CD4-positive, alpha-beta T cell (primary cell): ENCODE results near the gene XKR3. TPM values are rescaled to one million over a fixed set of nuclear protein-coding genes. Genes with fewer than 3 reads are reported as not detected.
"Not testable (repeated sequence)": the region's sequence is repeated elsewhere in the genome, so short reads cannot be mapped to it uniquely, and the experiment has no call there.

Source experiments
- ATAC-seq: fragments of 200-7000 bp; cut with Tn5 transposase; one replicate; pipeline ENCODE4 v1.10.0; 2022; ENCODE audit warnings: mild to moderate bottlenecking; ENCODE audit not compliant: poor library complexity
- CTCF ChIA-PET: fragments of 350-600 bp; sonication (Branson Sonifier 250); formaldehyde crosslinking; loops from one replicate; lab custom pipeline; 2021; ENCODE audit warnings: antibody characterized with exemption, inconsistent platforms; lab: Charles Lee
- POLR2A ChIA-PET: fragments of 350-600 bp; sonication (Branson Sonifier 250); formaldehyde crosslinking; loops from one replicate; lab custom pipeline; 2021; ENCODE audit warnings: antibody characterized with exemption, inconsistent platforms; lab: Charles Lee
- DNase-seq, 14 experiments: peaks; one replicate each; pipeline ENCODE4 v3.0.0-alpha.2; 2013 to 2020; ENCODE audit warnings: mixed read lengths in 2 of 14
- H3K27ac ChIP-seq, 2 donors: one replicate each; pipeline versions ENCODE4 v1.5.1 to v1.7.0; 2013; ENCODE audit warnings: low read length in 2 of 2, low read depth in 1 of 2, mild to moderate bottlenecking in 1 of 2
- H3K27me3 ChIP-seq, 2 experiments: 1 replicate in 1 of 2; 2 replicates in 1 of 2; pipeline versions ENCODE4 v1.6.1 to v1.7.0; 2013; ENCODE audit warnings: low read length in 2 of 2, control low read depth in 1 of 2, mild to moderate bottlenecking in 1 of 2, moderate library complexity in 1 of 2; ENCODE audit not compliant: insufficient read depth in 2 of 2, control insufficient read depth in 1 of 2
- H3K36me3 ChIP-seq: one replicate; pipeline ENCODE4 v1.6.1; 2013; ENCODE audit warnings: low read length, control low read depth; ENCODE audit not compliant: insufficient read depth
- H3K4me1 ChIP-seq: one replicate; pipeline ENCODE4 v1.6.1; 2013; ENCODE audit warnings: low read length, control low read depth; ENCODE audit not compliant: insufficient read depth
- H3K4me3 ChIP-seq: one replicate; pipeline ENCODE4 v1.5.1; 2013; ENCODE audit warnings: mild to moderate bottlenecking, low read length, moderate library complexity
- H3K9me3 ChIP-seq, 2 experiments: 1 replicate in 1 of 2; 2 replicates in 1 of 2; pipeline versions ENCODE4 v1.6.1 to v1.7.0; 2013; ENCODE audit warnings: low read length in 2 of 2, mild to moderate bottlenecking in 2 of 2, control low read depth in 1 of 2, moderate library complexity in 1 of 2; ENCODE audit not compliant: control insufficient read depth in 1 of 2, insufficient read depth in 1 of 2
- H3K27ac Mint-ChIP-seq: one replicate; pipeline ENCODE4 v1.8.0; 2020; ENCODE audit warnings: mixed read lengths
- H3K27me3 Mint-ChIP-seq: one replicate; pipeline ENCODE4 v1.8.0; 2021; ENCODE audit warnings: mixed read lengths
- H3K36me3 Mint-ChIP-seq: one replicate; pipeline ENCODE4 v1.8.0; 2021; ENCODE audit warnings: low read depth, mixed read lengths
- H3K4me1 Mint-ChIP-seq: one replicate; pipeline ENCODE4 v1.8.0; 2021; ENCODE audit warnings: low read depth, mixed read lengths
- H3K4me3 Mint-ChIP-seq: one replicate; pipeline ENCODE4 v1.8.0; 2020; ENCODE audit warnings: mild to moderate bottlenecking, mixed read lengths
- H3K9me3 Mint-ChIP-seq: one replicate; pipeline ENCODE4 v1.8.0; 2020; ENCODE audit warnings: mixed read lengths
- intact Hi-C, 2 experiments: fragments of 100-400 bp; cut with DNase I in 1 of 2; cut with micrococcal nuclease in 1 of 2; formaldehyde crosslinking; loops; one replicate each; pipeline versions ENCODE4 v1.15.1 to v1.9.0; 2023 to 2025; cut with DNase I, micrococcal nuclease
- total RNA-seq, 174 experiments: library from RNA in 2 of 174; stranded (reverse) in 2 of 174; gene quantifications; one replicate each; pipeline ENCODE4 v1.2.3 and lab custom pipeline; 2021 to 2026
- TF ChIP-seq, protein P1 (sequence below): fragments of 200-600 bp; IDR thresholded peaks from one replicate; pipeline ENCODE4 v1.8.0; 2022; ENCODE audit warnings: antibody characterized with exemption, mild to moderate bottlenecking

The XKR3 gene
- total RNA-seq, 2 experiments from 2014 or later, result not detected

- no peak overlapping the region for H3K4me3 ChIP-seq
- CTCF ChIA-PET, result no interaction called here
- intact Hi-C loops, result no loop called here
- no peaks in the 10 kb centered on the region for H3K27me3 ChIP-seq
- DNase-seq (no peak), ATAC-seq (no peak)
- Mint-ChIP-seq H3K4me3 (no peak overlapping the region), H3K4me1 (no peaks in the 10 kb centered on the region), H3K27ac (no peak overlapping the region), H3K36me3 (no peaks in the 10 kb centered on the region), H3K9me3 (no peaks in the 10 kb centered on the region), H3K27me3 (no peaks in the 10 kb centered on the region)
- TF ChIP-seq, protein P1, sequence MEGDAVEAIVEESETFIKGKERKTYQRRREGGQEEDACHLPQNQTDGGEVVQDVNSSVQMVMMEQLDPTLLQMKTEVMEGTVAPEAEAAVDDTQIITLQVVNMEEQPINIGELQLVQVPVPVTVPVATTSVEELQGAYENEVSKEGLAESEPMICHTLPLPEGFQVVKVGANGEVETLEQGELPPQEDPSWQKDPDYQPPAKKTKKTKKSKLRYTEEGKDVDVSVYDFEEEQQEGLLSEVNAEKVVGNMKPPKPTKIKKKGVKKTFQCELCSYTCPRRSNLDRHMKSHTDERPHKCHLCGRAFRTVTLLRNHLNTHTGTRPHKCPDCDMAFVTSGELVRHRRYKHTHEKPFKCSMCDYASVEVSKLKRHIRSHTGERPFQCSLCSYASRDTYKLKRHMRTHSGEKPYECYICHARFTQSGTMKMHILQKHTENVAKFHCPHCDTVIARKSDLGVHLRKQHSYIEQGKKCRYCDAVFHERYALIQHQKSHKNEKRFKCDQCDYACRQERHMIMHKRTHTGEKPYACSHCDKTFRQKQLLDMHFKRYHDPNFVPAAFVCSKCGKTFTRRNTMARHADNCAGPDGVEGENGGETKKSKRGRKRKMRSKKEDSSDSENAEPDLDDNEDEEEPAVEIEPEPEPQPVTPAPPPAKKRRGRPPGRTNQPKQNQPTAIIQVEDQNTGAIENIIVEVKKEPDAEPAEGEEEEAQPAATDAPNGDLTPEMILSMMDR, result no peak
- no peaks in the 10 kb centered on the region for H3K9me3 ChIP-seq
- H3K27ac ChIP-seq, result no peak overlapping the region
- POLR2A ChIA-PET, result no interaction called here
- H3K4me1 ChIP-seq, result no peaks in the 10 kb centered on the region
- H3K36me3 ChIP-seq, result no peaks in the 10 kb centered on the region
Measured at GRCh38 chr22:16801088-16801487, 24.1 kb downstream of the XKR3 start.

DNA sequence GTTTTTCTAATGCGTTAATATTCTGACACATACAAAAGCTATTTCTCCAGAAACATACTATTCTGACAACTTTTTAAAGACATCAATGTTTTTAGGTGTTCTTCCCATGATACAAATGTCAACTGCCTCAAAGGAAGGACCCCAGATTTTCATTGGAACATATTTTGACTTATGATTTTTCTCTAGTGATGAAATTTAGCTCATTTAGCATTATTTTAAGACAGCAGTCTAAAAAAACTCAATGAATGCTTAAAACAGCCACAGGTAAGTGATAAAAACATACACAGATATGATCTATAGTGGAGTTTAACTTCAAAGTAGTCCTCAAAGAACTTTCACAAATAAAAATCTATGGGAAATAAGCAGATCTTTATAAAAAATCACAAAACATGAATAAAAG lies 24.9 kb downstream of the XKR3 start:
- CTCF ChIA-PET, result no interaction called here
- Histone ChIP-seq H3K36me3 (no peaks in the 10 kb centered on the region), H3K27me3 (no peaks in the 10 kb centered on the region), H3K9me3 (no peaks in the 10 kb centered on the region), H3K4me1 (no peaks in the 10 kb centered on the region), H3K27ac (no peak overlapping the region), H3K4me3 (no peak overlapping the region)
- Mint-ChIP-seq H3K36me3 (no peaks in the 10 kb centered on the region), H3K27ac (no peak overlapping the region), H3K9me3 (no peaks in the 10 kb centered on the region), H3K27me3 (no peaks in the 10 kb centered on the region), H3K4me3 (no peak overlapping the region), H3K4me1 (no peaks in the 10 kb centered on the region)
- ATAC-seq, result no peak
- intact Hi-C loops, result no loop called here
- POLR2A ChIA-PET, result no interaction called here
- TF ChIP-seq, protein P1, result no peak
- no peak for DNase-seq

GRCh38 chr22:16795504-16795903 lies 29.7 kb downstream of the XKR3 start:
- H3K27me3 ChIP-seq, H3K4me1 Mint-ChIP-seq, POLR2A ChIA-PET, H3K4me3 Mint-ChIP-seq, DNase-seq, ATAC-seq, H3K9me3 Mint-ChIP-seq, CTCF ChIA-PET, H3K27ac ChIP-seq, H3K4me3 ChIP-seq, intact Hi-C loops, H3K27ac Mint-ChIP-seq, H3K9me3 ChIP-seq, H3K4me1 ChIP-seq, H3K36me3 ChIP-seq, H3K36me3 Mint-ChIP-seq: not testable (repeated sequence)
- H3K27me3 Mint-ChIP-seq, result peaks cover 13% of the 10 kb centered on the region

GRCh38 chr22:16793831-16794230 lies 31.4 kb downstream of the XKR3 start:
- H3K4me1 Mint-ChIP-seq, result no peaks in the 10 kb centered on the region
- intact Hi-C loops, result no loop called here

More at GRCh38 chr22:16793831-16794230, 31.4 kb downstream of the XKR3 start:
- TF ChIP-seq, protein P1, result no peak
- H3K4me3 ChIP-seq, result no peak overlapping the region
- ChIA-PET CTCF (no interaction called here), POLR2A (no interaction called here)
- H3K9me3 ChIP-seq, result no peaks in the 10 kb centered on the region
- no peak overlapping the region for H3K27ac ChIP-seq
- no peaks in the 10 kb centered on the region for H3K36me3 Mint-ChIP-seq
- peaks cover 0 to 5% of the 10 kb centered on the region in 2 experiments for H3K27me3 ChIP-seq
- ATAC-seq, result no peak
- H3K4me1 ChIP-seq, result no peaks in the 10 kb centered on the region
- H3K27ac Mint-ChIP-seq, result no peak overlapping the region
- no peak for DNase-seq
- H3K36me3 ChIP-seq, result no peaks in the 10 kb centered on the region
- peaks cover 13% of the 10 kb centered on the region for H3K27me3 Mint-ChIP-seq
- no peaks in the 10 kb centered on the region for H3K9me3 Mint-ChIP-seq
- H3K4me3 Mint-ChIP-seq, result no peak overlapping the region
